H9 (cell line): ENCODE results near the gene C1orf198. TPM values are rescaled to one million over a fixed set of nuclear protein-coding genes. Genes with fewer than 3 reads are reported as not detected.

Experiments used
- DNase-seq: peaks from one replicate; pipeline ENCODE4 v3.0.0-alpha.2; 2017
- H2AFZ ChIP-seq: one replicate; pipeline ENCODE4 v1.6.1; 2013; ENCODE audit warnings: mild to moderate bottlenecking, low read length, control low read depth, moderate library complexity
- H2AK5ac ChIP-seq: 2 replicates; pipeline ENCODE4 v1.6.1; 2013; ENCODE audit warnings: low read length, control low read depth, mixed read lengths; ENCODE audit not compliant: insufficient read length
- H2BK120ac ChIP-seq: one replicate; pipeline ENCODE4 v1.6.1; 2013; ENCODE audit warnings: low read depth, mild to moderate bottlenecking, low read length, control low read depth, inconsistent platforms; ENCODE audit not compliant: poor library complexity, severe bottlenecking
- H2BK12ac ChIP-seq: 2 replicates; pipeline ENCODE4 v1.6.1; 2013; ENCODE audit warnings: low read length, control low read depth, mixed read lengths, low read depth; ENCODE audit not compliant: insufficient read length
- H2BK15ac ChIP-seq: 2 replicates; pipeline ENCODE4 v1.6.1; 2013; ENCODE audit warnings: low read depth, low read length, control low read depth
- H2BK20ac ChIP-seq: one replicate; pipeline ENCODE4 v1.6.1; 2013; ENCODE audit warnings: low read depth, mild to moderate bottlenecking, low read length, control low read depth, inconsistent platforms; ENCODE audit not compliant: poor library complexity, severe bottlenecking
- H2BK5ac ChIP-seq: 2 replicates; pipeline ENCODE4 v1.6.1; 2013; ENCODE audit warnings: low read length, control low read depth, mixed read lengths; ENCODE audit not compliant: insufficient read length
- H3K14ac ChIP-seq: 2 replicates; pipeline ENCODE4 v1.6.1; 2013; ENCODE audit warnings: low read length, control low read depth; ENCODE audit not compliant: insufficient read depth
- H3K18ac ChIP-seq: 2 replicates; pipeline ENCODE4 v1.6.1; 2013; ENCODE audit warnings: low read depth, mild to moderate bottlenecking, mixed read lengths, low read length, control low read depth; ENCODE audit not compliant: insufficient read length
- H3K23ac ChIP-seq: 2 replicates; pipeline ENCODE4 v1.6.1; 2013; ENCODE audit warnings: low read length, control low read depth, mixed read lengths, low read depth; ENCODE audit not compliant: insufficient read length
- H3K23me2 ChIP-seq: 2 replicates; pipeline ENCODE4 v1.6.1; 2013; ENCODE audit warnings: low read depth, mild to moderate bottlenecking, mixed read lengths, low read length, control low read depth; ENCODE audit not compliant: insufficient read length, poor library complexity, severe bottlenecking
- H3K27ac ChIP-seq: 2 replicates; pipeline ENCODE4 v1.5.1; 2013; ENCODE audit warnings: low read length, control low read depth, mixed read lengths, low read depth; ENCODE audit not compliant: insufficient read length
- H3K27me3 ChIP-seq: 2 replicates; pipeline ENCODE4 v1.6.1; 2013; ENCODE audit warnings: low read length, control low read depth, inconsistent platforms; ENCODE audit not compliant: insufficient read depth
- H3K4ac ChIP-seq: 2 replicates; pipeline ENCODE4 v1.6.1; 2013; ENCODE audit warnings: low read depth, mild to moderate bottlenecking, control low read depth, inconsistent platforms, low read length, moderate library complexity
- H3K4me1 ChIP-seq: 2 replicates; pipeline ENCODE4 v1.6.1; 2013; ENCODE audit warnings: low read length, control low read depth, inconsistent platforms; ENCODE audit not compliant: insufficient read depth
- H3K4me2 ChIP-seq: 2 replicates; pipeline ENCODE4 v1.6.1; 2013; ENCODE audit warnings: low read length, control low read depth, mixed read lengths; ENCODE audit not compliant: insufficient read length, insufficient read depth
- H3K56ac ChIP-seq: 2 replicates; pipeline ENCODE4 v1.6.1; 2013; ENCODE audit warnings: low read depth, mild to moderate bottlenecking, mixed read lengths, low read length, control low read depth; ENCODE audit not compliant: insufficient read length
- H3K79me1 ChIP-seq: 2 replicates; pipeline ENCODE4 v1.6.1; 2013; ENCODE audit warnings: low read depth, mild to moderate bottlenecking, moderate library complexity, low read length, control low read depth, inconsistent platforms; ENCODE audit not compliant: insufficient read depth, poor library complexity, severe bottlenecking
- H3K79me2 ChIP-seq: 2 replicates; pipeline ENCODE4 v1.6.1; 2013; ENCODE audit warnings: low read length, control low read depth, inconsistent platforms; ENCODE audit not compliant: insufficient read depth
- H3K9ac ChIP-seq: 2 replicates; pipeline ENCODE4 v1.6.1; 2013; ENCODE audit warnings: low read length, control low read depth, mixed read lengths; ENCODE audit not compliant: insufficient read length; ENCODE audit errors: extremely low read depth
- H3K9me3 ChIP-seq: one replicate; pipeline ENCODE4 v1.6.1; 2013; ENCODE audit warnings: low read depth, low read length, inconsistent platforms; ENCODE audit not compliant: control insufficient read depth
- H3T11ph ChIP-seq: one replicate; pipeline ENCODE4 v1.6.1; 2013; ENCODE audit warnings: mild to moderate bottlenecking, low read length, control low read depth, inconsistent platforms
- H4K20me1 ChIP-seq: one replicate; pipeline ENCODE4 v1.6.1; 2013; ENCODE audit not compliant: control insufficient read depth, insufficient read length, insufficient read depth
- H4K5ac ChIP-seq: 2 replicates; pipeline ENCODE4 v1.6.1; 2013; ENCODE audit warnings: low read depth, mild to moderate bottlenecking, mixed read lengths, low read length, control low read depth; ENCODE audit not compliant: insufficient read length
- H4K8ac ChIP-seq: replicated peaks from 2 replicates; pipeline ENCODE4 v1.6.1; 2013; ENCODE audit warnings: low read length, control low read depth, mixed read lengths, low read depth; ENCODE audit not compliant: insufficient read length
- H4K91ac ChIP-seq: 2 replicates; pipeline ENCODE4 v1.6.1; 2013; ENCODE audit warnings: low read depth, mild to moderate bottlenecking, moderate library complexity, mixed read lengths, low read length, control low read depth; ENCODE audit not compliant: insufficient read length
- H3K27ac Mint-ChIP-seq, 3 experiments: 2 replicates in 2 of 3; 3 replicates in 1 of 3; pipeline ENCODE4 v1.8.0; 2020 to 2021; ENCODE audit warnings: mixed read lengths in 3 of 3, mild to moderate bottlenecking in 1 of 3, moderate library complexity in 1 of 3
- H3K27me3 Mint-ChIP-seq: 2 replicates; pipeline ENCODE4 v1.8.0; 2021; ENCODE audit warnings: low read depth, mild to moderate bottlenecking, moderate library complexity, mixed read lengths
- H3K36me3 Mint-ChIP-seq, 3 experiments: 2 replicates in 2 of 3; 3 replicates in 1 of 3; pipeline ENCODE4 v1.8.0; 2020 to 2021; ENCODE audit warnings: low read depth in 3 of 3, mixed read lengths in 3 of 3; ENCODE audit not compliant: insufficient read depth in 1 of 3
- H3K4me1 Mint-ChIP-seq, 2 experiments: 2 replicates each; pipeline ENCODE4 v1.8.0; 2020; ENCODE audit warnings: mixed read lengths in 2 of 2
- H3K4me3 Mint-ChIP-seq, 2 experiments: 2 replicates in 1 of 2; 3 replicates in 1 of 2; pipeline ENCODE4 v1.8.0; 2020 to 2021; ENCODE audit warnings: mild to moderate bottlenecking in 2 of 2, mixed read lengths in 2 of 2, moderate library complexity in 1 of 2
- H3K9me3 Mint-ChIP-seq, 2 experiments: 2 replicates in 1 of 2; 3 replicates in 1 of 2; pipeline ENCODE4 v1.8.0; 2020; ENCODE audit warnings: mild to moderate bottlenecking in 2 of 2, mixed read lengths in 2 of 2, moderate library complexity in 1 of 2
- WGBS: extraction: QIAGEN DNeasy Blood & Tissue Kit; methylation state at CpG from one replicate; pipeline ENCODE4 v1.1.7; 2013; ENCODE audit warnings: missing lambda C conversion rate, low lambda C conversion rate, mixed read lengths; ENCODE audit not compliant: insufficient read length; ENCODE audit errors: extremely low coverage; 5-methylcytosine and 5-hydroxymethylcytosine counted together
- total RNA-seq: library from RNA; stranded (reverse); gene quantifications from 2 replicates; pipeline ENCODE4 v1.2.1, GENCODE V29; 2021
- TF ChIP-seq, protein P1 (sequence below): fragments of 200-600 bp; sonication (generic); conservative IDR thresholded peaks from 3 replicates; pipeline ENCODE4 v1.8.0; 2021; ENCODE audit warnings: antibody characterized with exemption, mild to moderate bottlenecking

The C1orf198 gene
- total RNA-seq, 1 experiment from 2014 or later, result 28.9 TPM

DNA sequence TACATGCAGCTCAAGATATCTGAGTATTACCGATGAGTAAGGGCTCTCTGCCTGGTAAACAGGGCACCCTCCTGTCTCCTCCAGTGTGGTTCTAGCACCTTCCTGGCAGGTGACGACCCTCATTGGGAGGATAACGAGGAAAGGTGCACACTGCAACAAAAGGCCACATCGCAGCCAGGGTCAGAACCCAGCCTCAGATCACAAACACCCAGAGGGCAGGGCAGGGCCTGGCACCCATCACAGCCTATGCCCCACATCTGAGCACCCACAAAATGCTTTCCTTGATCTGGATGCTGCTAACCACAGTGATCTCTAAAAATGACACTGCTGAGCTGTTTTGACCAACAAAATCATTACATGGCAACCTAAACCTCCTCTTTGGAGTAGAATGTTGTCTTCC lies 23.8 kb downstream of the C1orf198 start:
- Mint-ChIP-seq H3K27ac (no peak overlapping the region; a peak in 1 of 7 replicates), H3K36me3 (peaks cover 16 to 36% (median 31%) of the 10 kb centered on the region in 3 experiments; a peak in 6 of 7 replicates)
- H2BK20ac ChIP-seq, result no peak overlapping the region

More for the DNA sequence above, 23.8 kb downstream of the C1orf198 start:
- Histone ChIP-seq H4K20me1 (no peaks in the 10 kb centered on the region), H3K14ac (no peak overlapping the region), H3K79me2 (no peaks in the 10 kb centered on the region), H3K4me2 (no peak overlapping the region), H3K27ac (no peak overlapping the region), H2AK5ac (no peak overlapping the region), H2BK5ac (no peak overlapping the region), H2AFZ (no peak overlapping the region), H3K23ac (no peak overlapping the region), H4K5ac (no peak overlapping the region), H3T11ph (no peak overlapping the region), H4K91ac (no peak overlapping the region), H2BK120ac (no peak overlapping the region), H3K79me1 (no peaks in the 10 kb centered on the region), H3K56ac (no peak overlapping the region), H4K8ac (no peak overlapping the region), H3K23me2 (no peaks in the 10 kb centered on the region), H2BK12ac (no peak overlapping the region), H3K4ac (no peak overlapping the region), H2BK15ac (no peak overlapping the region), H3K18ac (no peak overlapping the region), H3K9me3 (no peaks in the 10 kb centered on the region), H3K4me1 (no peaks in the 10 kb centered on the region), H3K27me3 (no peaks in the 10 kb centered on the region), H3K9ac (no peak overlapping the region)
- Mint-ChIP-seq H3K4me1 (peaks cover 0 to 3% of the 10 kb centered on the region in 2 experiments; a peak in 2 of 4 replicates), H3K27me3 (no peaks in the 10 kb centered on the region), H3K4me3 (no peak overlapping the region), H3K9me3 (no peaks in the 10 kb centered on the region)
- DNase-seq, result no peak
- no CpG with 5 or more reads among the region's 4 CpGs for WGBS
- TF ChIP-seq, protein P1, sequence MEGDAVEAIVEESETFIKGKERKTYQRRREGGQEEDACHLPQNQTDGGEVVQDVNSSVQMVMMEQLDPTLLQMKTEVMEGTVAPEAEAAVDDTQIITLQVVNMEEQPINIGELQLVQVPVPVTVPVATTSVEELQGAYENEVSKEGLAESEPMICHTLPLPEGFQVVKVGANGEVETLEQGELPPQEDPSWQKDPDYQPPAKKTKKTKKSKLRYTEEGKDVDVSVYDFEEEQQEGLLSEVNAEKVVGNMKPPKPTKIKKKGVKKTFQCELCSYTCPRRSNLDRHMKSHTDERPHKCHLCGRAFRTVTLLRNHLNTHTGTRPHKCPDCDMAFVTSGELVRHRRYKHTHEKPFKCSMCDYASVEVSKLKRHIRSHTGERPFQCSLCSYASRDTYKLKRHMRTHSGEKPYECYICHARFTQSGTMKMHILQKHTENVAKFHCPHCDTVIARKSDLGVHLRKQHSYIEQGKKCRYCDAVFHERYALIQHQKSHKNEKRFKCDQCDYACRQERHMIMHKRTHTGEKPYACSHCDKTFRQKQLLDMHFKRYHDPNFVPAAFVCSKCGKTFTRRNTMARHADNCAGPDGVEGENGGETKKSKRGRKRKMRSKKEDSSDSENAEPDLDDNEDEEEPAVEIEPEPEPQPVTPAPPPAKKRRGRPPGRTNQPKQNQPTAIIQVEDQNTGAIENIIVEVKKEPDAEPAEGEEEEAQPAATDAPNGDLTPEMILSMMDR, result no peak
